ENCODE data around the gene SEMA5A.

Gene SEMA5A

DNA sequence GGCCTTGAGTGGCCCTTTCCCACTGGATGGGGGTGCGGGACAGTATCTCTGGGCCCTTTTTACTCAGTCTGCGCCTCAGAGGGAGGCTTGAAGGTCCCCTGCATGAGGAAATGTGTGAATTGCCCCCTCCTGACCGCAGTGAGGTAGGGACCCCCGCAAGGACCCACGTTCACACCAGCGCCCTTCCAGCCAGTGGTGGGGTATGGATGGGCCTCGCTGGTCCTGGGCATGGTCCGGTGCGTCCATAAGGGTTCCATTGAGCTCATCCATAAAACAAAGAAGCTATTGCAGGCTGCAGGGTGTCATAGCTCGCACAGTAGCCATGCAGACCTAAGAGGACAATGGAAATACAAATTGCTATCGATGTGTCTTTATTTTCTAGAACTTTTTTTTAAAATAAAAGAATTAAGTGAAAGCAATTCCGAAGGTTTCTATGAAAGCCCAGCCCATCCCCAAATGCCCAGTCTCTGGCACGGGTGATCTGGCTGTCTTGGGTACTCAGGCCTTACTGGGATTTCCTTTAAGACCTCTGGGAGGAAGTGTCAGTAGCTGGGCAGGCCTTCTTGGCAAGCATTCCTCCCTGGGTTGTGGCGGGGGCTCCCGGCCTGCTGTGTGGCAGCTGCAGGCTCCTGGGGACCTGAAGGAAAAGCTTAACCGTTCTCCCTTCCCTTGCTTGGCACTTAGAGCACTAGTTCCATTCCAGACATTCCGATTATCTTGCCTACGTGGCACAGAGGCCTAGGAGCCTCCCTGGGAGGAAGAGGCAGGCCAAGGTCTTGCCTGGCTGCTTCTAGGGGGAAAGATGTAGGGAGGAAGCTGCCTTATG, 1.5 kb upstream of the SEMA5A start:
- ATAC-seq (no peak), DNase-seq (no peak)

DNA sequence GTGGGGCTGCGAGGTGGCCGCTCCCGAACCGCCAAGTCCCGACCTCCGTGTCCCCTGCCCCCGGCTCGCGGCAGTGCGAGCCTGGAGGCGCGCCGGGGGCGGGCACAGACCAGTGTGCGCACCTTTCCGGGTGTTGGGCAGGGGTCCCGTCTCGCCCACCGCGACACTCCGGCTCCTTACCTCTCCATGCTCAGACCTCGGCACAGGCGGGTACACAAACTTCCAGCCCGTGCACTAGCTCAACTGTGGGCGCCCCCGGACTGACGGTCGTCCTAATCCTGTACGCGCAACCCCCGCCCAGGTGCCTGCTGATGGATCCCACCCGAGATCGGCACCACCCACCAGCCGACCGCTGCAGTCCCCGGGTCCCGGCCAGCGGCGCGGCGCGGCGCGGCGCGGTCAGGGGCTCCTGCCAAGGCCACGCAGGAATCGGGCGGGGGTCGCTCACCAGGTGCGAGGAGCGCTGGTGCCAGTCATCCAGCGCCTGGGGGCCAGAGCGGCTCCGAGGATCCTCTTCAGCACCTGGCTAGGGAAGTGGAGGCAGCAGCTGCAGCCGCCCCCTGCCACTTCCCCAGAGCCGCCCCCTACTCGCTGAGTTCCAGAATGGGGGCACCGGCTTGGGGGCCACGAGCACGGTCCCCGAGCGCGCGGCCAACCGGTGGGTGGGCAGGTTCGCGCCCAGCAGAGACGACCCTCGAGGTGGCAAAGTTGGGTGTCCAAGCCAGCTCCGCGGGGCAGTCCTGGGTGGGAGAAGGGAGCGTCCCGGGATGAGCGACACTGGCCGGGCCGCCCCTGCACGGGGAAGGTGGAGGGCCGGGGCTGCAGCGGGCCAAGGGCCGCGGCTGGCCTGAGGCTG, 511 bp downstream of the SEMA5A start:
- DNase-seq (no peak), ATAC-seq (no peak)

DNA sequence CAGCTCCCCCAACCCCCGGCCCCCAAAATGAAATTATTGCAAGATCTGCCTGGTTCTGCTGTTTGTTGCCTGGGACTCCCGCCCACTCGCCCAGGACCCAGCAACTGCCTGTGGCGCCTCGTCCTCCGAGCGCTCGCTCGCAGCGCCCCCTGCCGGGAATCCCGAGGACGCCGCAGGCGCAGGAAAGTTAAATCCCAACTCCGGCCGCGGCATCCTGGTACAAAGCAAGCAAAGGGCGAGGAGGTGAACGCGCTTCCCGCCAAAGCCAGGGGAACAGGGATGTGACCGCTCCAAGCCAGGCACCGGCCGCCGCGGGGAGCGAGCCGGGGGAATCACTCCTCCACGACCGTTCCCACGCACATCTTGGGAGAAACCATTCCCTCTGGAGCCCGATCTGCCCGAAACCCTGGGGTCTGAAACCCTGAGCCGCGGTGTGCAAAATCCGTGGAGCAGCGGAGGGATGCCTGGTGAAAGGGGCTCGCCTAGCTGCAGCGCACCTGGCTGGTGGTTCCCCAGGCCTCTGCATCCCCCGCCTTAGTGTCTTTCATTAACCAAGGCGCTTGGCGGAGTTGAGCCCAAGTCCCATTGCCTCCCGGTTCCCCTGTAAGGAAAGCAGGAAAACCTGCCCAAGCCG, 1.3 kb downstream of the SEMA5A start:
- no peak for ATAC-seq
- DNase-seq, result peak; percentile 61

DNA sequence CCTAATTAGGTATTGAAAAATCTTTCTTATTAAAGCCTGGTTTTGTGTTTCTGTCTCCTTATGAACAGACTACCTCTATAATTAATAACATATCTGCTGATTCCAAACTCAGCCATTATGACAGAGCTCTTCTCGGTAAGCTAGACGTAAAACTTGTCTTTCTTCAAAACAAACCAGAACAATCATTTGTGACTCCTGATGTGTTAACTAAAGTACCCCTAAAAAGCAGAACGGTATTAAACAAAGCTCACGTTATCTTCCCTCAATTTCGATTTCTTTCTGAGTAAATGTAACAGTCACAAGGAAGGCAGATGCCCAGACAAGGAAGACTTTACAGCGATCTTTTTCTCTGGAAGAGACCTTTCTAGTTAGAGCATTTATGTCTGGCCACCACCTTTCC, 1.8 kb downstream of the SEMA5A start:
- ATAC-seq (no peak), DNase-seq (no peak)

DNA sequence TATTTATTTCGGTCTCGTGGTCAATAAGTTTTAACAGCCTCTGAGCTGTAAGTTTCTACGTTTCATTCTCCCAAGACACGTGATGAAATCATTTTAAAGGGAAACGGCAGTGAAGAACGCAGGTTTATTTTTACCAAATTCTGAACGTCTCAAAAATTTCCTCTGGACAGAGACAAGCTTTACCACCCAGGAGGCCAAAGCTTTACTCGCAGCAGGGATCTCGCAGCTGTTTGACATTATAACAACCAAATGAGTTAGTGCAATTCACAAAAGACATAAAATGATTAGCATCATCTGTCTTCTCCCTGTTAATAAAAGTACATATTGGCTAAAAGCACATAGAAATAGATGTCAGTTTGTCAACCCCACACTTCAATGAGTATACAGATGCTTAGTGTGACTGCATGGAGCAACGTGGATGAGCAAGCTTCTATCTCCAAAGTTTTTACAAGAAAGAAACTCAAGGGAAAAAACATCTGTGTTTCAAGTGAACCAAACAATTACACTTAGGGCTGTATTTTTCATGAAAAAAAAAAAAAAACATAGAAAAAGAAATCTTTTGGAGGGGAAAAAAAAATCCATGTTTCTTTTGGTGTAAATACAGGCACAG, 2.5 kb downstream of the SEMA5A start:
- ATAC-seq (no peak), DNase-seq (no peak)

DNA sequence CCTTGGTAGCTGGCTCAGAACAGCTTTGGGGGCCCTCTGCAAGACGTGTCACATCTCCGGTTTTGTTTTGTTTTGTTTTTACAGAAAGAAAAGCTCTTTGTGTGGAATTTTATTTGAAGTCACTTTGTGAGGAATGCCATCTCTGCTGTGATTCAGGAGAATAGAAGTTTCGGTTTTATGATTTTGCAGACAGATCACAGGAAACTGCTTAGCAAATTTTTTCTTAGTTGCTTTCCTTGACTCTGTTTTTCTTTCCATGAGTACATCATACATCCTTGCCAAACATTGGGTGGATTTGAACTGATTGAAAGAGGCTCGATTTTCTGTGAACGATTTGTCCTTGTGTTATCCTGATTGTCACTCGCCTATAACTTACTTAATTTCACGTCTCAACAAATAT, 5.1 kb downstream of the SEMA5A start:
- no peak for DNase-seq
- no peak for ATAC-seq

DNA sequence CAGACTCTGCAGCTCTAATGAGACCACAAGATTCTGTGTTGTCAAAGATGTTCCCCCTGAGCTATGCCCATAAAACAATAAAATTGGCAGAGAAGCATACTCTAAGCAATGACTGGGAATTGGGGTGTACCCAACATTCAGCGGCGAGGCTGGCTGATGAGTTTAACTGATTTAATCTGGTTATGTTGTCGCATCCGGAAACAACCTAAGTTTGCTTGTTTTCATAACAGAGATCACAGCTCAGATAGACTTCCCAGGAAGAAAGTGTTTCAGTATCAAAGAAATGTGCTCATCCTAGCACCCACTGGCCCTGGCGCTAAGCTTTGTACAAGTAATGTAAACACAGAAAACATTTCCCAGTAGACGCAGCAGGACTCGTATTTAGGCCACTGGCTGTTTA, 7.4 kb downstream of the SEMA5A start:
- no peak for ATAC-seq
- DNase-seq, result no peak

DNA sequence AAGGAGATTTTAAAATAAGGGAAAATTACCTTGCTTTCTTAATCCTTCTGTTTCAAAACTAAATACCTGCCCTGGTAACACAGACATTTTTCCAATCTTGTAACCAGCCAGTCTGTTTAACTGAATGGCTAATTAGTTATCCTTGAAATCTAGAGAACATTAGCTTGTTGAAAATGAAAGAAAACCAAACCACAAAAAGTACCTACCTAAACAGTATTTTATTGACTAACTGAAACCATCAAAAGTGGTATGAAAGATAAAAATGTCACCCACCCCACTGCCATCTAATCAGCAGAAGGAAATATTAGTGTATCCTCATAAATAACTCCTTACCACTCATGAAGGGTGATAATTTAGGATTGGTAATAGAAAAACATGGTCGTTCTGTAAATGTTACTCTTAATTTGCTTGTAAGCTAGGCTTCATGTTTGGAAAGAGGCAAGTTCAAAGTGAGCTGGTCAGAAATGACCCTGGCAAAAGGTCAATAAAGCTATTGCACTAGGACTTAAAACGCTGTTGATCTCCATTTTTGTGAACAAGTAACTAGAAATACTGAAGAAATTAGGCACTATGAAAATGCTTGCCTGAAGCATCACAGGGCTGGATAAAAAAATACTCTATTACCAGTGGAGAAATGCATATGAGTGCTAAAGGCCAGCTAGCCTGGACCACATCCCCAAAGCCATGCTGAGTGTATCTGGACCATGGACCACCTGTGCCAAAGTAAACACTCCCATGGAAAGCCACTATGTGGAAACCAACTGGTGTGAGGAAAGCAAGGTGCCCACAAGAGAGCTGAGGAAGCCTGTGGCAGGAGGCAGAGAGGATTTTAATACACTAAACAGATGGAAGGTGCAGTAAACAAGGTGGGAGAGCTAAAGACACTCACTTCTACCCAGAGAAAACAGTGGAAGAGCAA, 8.4 kb downstream of the SEMA5A start:
- ATAC-seq (no peak), DNase-seq (no peak)

DNA sequence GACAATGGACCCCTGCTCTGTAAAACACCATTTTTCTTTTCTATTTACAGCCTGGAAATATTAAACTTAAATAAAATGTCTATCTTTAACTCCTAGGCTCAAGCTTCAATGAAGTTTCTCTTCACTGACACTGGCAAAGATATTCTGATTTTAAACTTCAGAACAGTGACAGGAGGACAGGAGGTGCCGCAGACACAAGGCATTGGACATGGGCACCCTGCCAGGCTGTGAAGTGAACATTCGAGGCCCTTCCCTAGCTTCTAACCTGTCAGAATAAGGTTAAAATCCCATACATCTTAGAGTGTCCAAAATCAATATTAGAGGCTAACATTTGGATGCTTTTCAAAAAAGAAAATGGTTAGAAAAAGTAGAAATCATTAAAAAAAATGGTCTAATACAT, 9.2 kb downstream of the SEMA5A start:
- DNase-seq (no peak), ATAC-seq (no peak)

DNA sequence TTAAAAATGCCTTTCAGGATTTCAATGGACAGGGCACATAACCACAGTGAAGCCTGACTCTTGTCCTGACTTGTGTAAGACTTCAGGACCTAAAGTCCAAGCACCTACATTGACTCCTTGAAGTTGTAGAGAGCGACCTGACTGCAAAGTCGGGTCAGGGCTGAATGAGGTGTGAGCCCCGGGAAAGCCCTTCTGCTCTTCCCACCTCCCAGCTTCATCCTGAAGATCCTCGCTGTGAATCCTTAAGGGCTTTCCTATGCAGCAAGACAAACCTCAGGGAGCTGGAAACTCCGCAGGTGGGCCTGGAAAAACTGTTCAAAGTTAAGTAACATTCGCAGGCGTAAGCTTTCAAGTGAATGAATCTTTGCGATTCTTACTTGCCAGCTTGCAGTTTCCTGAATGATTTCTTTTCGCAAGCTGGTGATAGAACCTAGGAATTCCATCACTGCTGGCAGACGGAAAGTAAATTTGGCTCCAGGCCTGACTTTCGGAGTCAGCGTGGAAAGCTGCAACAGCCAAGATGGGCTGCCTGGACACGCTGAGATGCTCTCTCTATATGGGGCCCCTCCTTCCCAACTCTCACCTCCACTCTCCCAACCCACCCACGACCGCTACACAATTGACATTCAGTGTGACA, 10.9 kb downstream of the SEMA5A start:
- DNase-seq (no peak), ATAC-seq (no peak)

DNA sequence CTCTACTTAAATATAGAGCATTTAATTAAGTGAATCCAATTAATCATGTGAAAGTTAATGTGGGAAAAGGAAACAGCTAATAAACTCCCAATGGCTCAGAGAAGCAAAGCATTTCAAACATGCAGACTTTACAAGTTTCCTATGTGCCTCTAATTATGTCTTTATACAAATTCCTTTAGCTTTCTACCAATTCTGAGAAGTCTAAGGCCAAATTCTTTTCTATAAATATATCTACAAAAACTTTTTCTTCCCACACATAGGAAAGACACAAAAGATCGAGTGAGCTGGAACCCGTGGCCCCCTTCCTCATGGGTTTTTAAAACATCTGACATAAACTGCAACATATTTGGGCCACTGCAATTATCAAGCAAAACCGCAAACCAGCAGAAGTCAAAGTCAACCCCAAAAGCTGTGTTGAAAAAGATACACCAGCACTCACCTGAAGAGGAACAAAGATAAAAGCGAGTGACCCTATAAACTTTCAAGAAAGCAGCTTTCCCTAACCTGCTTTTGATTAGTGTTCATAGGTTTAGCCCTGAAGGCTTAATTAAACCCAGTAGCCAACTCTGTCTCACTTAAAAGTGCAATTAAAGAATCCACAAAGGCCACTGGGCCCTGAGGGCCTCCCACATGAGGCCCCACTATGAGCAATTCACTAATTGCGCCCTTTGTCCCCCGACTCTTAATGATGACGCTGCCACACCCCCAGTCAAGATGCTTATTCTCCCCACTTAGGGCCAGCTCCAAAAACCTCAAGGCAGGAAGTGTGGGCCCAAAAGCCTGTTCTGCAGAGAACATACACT, 12.1 kb downstream of the SEMA5A start:
- DNase-seq (no peak), ATAC-seq (no peak)

DNA sequence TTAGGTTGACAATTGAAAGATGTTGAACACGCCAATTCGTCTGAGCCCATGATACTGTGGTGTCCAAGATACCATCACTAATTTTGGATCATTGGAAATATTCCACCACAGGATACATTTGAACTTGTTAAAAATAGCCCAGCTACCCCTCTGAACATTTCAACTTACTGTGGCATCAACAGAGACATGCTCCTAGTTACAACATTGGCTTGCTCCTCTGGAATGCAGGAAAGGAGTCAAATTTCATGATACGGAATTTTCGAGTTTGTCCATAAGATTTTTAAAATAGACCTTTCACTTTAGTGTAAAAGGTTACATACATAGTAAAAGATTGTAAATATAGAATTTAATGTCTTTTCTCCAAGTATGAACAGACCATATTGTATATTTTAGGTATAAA, 12.8 kb downstream of the SEMA5A start:
- ATAC-seq (no peak), DNase-seq (no peak)

DNA sequence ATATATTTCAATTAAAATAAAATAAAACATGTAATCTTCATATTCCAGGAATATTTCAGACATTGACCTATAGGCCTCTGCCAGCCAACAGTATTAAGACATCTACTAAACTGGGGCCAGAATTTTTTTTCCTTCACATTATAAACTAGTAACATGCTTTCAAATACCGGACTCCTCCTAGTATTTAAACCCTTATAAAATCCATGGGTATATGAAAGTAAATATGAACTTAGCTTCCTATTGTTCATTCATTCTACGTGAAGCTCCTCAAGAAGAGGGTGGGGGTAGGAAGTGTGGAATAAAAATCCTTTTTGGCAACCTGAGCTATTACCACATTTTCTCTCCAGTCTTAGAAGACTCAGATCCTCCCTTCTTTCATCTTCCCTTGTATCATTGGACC, 16.4 kb downstream of the SEMA5A start:
- no peak for ATAC-seq
- DNase-seq, result no peak

DNA sequence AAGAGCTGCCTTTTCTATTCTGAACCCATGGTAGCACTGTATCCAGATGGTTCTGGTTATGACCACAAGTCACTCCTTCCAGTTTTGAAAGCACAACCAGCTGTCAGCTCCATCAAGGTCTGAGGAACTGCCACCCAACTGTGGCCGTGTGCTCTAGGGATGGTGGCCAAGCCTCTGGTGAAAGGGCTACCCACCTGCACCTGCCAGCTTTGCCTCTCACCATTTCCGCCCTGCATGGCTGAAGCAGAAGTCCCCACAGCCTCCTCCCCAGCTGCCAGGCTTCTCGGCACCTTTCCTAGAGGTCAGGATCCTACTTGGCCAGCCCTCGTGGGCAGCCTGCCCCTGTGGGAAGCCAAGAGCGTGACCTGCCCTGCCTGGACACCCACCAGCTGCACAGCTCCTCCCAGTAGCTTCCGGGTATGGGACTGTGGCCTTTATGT, 16.8 kb downstream of the SEMA5A start:
- ATAC-seq (no peak), DNase-seq (no peak)

DNA sequence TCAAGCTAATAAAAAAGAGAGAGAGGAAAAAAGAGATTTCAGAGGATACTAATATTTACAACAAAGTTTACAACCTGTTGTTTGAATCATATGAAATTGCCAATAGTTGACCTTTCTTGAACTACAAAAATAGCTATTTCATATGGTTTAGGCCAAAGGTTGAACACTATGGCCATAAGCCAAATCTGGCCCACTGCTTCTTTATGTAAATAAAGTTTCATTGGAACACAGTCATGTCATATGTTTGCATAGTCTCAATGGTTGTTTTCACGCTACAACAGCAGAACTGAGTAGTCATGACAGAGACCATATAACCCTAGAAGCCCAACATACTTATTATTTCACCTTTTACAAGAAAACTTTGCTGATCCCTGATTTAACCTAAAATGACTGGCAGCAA, 20.9 kb downstream of the SEMA5A start:
- ATAC-seq (no peak), DNase-seq (no peak)

DNA sequence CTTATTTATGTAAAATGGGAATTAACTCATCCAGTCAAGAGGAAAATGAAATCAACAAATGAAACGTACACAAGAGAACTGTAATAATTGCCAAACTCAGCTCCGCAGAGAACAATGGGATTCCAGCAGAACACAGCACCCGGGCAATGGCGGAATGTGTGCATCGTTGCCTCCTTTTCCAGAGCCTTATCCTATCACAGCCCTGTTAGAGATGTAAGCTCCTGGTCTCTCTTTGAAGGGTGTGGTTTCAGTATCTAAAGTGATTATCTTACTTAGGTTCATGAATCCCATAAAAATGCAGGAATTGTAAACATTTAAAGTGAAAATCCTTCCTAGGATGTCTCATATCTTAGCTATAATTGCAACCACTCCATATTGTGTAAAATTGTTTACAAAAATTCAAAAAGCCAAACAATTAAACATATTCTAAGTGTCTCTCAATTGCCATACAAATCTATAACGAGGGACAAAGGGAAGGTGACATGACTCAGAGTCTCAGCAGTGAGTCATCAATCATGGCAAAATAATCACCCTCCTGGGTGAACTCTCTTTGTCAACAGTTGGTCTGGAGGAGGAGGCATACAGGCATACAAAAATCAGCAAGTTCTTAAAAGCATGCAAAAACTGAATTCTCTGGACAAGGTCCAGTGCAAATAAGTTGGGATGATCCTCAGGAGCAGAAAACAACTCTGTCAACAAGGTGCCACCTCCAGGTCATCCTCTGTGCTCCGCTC, 22.6 kb downstream of the SEMA5A start:
- no peak for DNase-seq
- no peak for ATAC-seq

DNA sequence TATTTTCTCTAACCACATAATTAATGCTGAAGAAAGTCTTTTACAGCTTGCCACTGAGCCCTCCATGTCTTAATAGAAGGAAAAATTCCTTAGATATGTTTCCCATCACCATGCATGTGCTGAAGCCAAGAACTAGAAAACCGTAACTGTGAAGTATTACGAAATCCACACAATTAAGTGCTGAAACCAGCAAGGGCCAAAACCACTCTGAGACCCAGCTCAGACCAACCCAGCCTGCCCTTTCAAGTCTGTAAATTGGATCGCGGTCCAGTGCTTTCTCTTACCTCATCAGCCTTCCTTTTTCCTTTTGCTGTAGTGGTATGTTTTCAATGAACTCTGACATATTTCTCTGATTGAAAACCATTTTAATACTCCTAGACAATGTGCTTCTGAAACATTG, 26.3 kb downstream of the SEMA5A start:
- ATAC-seq (no peak), DNase-seq (no peak)

DNA sequence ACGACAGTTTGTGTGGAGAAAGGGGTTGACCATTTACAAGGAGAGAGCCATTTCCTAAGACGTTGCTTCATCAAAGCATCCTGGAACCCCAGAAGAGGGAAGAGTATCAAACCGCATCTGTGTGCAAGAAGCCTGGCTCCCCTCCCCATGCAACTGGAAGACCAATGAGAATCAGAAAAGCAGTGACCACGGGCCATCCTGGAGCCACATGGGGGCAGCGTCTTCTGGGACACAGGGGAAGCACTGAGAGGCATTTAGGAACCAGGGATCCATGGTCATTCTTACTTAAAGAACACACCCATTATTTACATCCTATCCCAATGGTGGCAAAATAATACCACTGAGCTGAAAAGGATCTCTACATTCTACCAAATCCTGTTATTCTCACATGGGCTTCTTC, 29.3 kb downstream of the SEMA5A start:
- ATAC-seq, result no peak

DNA sequence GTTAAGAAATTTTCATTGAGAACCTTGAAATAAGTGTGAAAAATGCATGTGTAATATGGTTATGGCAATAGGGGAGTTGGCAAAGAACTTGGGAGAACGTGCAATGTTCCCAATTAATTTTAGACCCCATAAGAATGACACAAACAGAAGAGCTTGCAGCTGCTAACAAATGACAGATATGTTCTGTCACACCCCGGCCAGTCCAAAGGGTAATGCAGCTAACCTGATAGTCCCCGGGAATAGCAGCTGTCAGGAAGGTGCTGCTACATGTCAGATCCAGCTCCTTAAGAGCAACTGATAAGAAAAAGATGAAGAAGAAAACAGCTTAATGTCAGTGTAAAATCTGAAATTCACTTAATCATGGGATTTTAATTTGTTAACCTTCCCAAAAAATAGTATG, 30.4 kb downstream of the SEMA5A start:
- DNase-seq (no peak), ATAC-seq (no peak)

More for the DNA sequence above, 29.3 kb downstream of the SEMA5A start:
- no peak for DNase-seq
